Uterus (tissue), 2 donors: ENCODE measurements around the gene WDR38.

ENCODE experiments used
- POLR2A ChIP-seq, 2 donors: fragments of 450-650 bp; IDR thresholded peaks; one replicate each; pipeline ENCODE4 v1.6.1; 2016; ENCODE audit warnings: antibody characterized with exemption in 2 of 2, mild to moderate bottlenecking in 1 of 2, moderate library complexity in 1 of 2
- TF ChIP-seq, protein P1 (sequence below), 4 experiments: fragments of 200-600 bp in 2 of 4; fragments of 450-650 bp in 2 of 4; sonication (generic) in 2 of 4; IDR thresholded peaks; one replicate each; pipeline ENCODE4 v1.5.1; 2016 to 2019; ENCODE audit warnings: antibody characterized with exemption in 4 of 4, mild to moderate bottlenecking in 2 of 4, moderate library complexity in 1 of 4

DNA sequence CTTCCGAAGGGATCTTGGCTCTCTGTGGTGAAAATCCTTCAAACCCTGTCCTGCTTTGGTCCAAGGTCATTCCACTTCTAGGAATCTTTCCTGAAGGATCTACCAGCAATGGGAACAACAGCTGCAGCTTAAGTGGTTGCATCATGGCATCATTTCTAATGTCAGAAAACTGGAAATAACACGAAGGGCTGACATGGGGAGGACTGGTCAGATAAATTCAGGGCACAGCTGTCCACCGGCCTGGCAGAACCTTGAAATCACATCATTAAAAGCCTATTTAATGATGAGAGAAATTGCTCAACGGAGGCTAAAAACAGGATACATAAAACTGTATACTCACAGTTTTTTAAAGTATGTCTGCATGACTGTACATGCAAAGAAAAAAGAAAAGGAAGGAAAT is 48.1 kb upstream of the WDR38 start:
- TF ChIP-seq, protein P1, sequence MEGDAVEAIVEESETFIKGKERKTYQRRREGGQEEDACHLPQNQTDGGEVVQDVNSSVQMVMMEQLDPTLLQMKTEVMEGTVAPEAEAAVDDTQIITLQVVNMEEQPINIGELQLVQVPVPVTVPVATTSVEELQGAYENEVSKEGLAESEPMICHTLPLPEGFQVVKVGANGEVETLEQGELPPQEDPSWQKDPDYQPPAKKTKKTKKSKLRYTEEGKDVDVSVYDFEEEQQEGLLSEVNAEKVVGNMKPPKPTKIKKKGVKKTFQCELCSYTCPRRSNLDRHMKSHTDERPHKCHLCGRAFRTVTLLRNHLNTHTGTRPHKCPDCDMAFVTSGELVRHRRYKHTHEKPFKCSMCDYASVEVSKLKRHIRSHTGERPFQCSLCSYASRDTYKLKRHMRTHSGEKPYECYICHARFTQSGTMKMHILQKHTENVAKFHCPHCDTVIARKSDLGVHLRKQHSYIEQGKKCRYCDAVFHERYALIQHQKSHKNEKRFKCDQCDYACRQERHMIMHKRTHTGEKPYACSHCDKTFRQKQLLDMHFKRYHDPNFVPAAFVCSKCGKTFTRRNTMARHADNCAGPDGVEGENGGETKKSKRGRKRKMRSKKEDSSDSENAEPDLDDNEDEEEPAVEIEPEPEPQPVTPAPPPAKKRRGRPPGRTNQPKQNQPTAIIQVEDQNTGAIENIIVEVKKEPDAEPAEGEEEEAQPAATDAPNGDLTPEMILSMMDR (IDR thresholded peaks at IDR 0.05), result no peak
- no peak for TF ChIP-seq POLR2A (IDR thresholded peaks at IDR 0.05)
